Activated CD4-positive, alpha-beta T cell treated with anti-CD3 and anti-CD28 coated beads, Interleukin-2, amount 50 U/mL, for 24 hours (primary cell): ENCODE measurements around the gene ENTREP1.
"Not testable (repeated sequence)": the region's sequence is repeated elsewhere in the genome, so short reads cannot be mapped to it uniquely, and the experiment has no call there.

Experiments used
- DNase-seq, 2 donors: peaks; one replicate each; pipeline ENCODE4 v3.0.0-alpha.2; 2020; ENCODE audit warnings: low read depth in 1 of 2, low spot score in 1 of 2

Gene ENTREP1

GRCh38 chr9:69324549-69325401 lies at the start of gene ENTREP1:
Gene ENTREP1, plus strand, starts transcription at chr9:69325215. Its CDS starts 95 bp downstream, at chr9:69325310.
- DNase-seq = no peak

- DNase-seq = no peak
These were observed 48.2 kb upstream of the ENTREP1 start for GRCh38 chr9:69276775-69277174.

- no peak for DNase-seq
These were observed 45.8 kb upstream of the ENTREP1 start for GRCh38 chr9:69279084-69279731.

- no peak for DNase-seq
These were observed 45.3 kb upstream of the ENTREP1 start for GRCh38 chr9:69279733-69280132.

- DNase-seq = no peak
These were observed 42.0 kb upstream of the ENTREP1 start for GRCh38 chr9:69283003-69283402.

GRCh38 chr9:69292078-69292477 lies 32.9 kb upstream of the ENTREP1 start:
- no peak for DNase-seq

GRCh38 chr9:69293156-69293555 lies 31.9 kb upstream of the ENTREP1 start:
- DNase-seq = no peak

- no peak for DNase-seq
These were observed 29.0 kb upstream of the ENTREP1 start for GRCh38 chr9:69295872-69296552.

- no peak for DNase-seq
These were observed 27.6 kb upstream of the ENTREP1 start for GRCh38 chr9:69297300-69297980.

- DNase-seq = no peak
These were observed 25.7 kb upstream of the ENTREP1 start for GRCh38 chr9:69299315-69299714.

- DNase-seq = no peak
These were observed 25.2 kb upstream of the ENTREP1 start for GRCh38 chr9:69299826-69300225.

GRCh38 chr9:69303331-69303730 lies 21.7 kb upstream of the ENTREP1 start:
- DNase-seq = no peak

GRCh38 chr9:69306895-69307445 lies 18.0 kb upstream of the ENTREP1 start:
- DNase-seq = not testable (repeated sequence)

GRCh38 chr9:69307446-69308205 lies 17.4 kb upstream of the ENTREP1 start:
- DNase-seq = no peak

GRCh38 chr9:69308206-69308931 lies 16.6 kb upstream of the ENTREP1 start:
- no peak for DNase-seq

- DNase-seq = no peak
These were observed 11.8 kb upstream of the ENTREP1 start for GRCh38 chr9:69313175-69313574.

- DNase-seq = no peak
These were observed 10.5 kb upstream of the ENTREP1 start for GRCh38 chr9:69314547-69314946.

GRCh38 chr9:69317081-69317480 lies 7.9 kb upstream of the ENTREP1 start:
- no peak for DNase-seq

GRCh38 chr9:69317894-69318293 lies 7.1 kb upstream of the ENTREP1 start:
- no peak for DNase-seq
